Ishikawa (cell line): ENCODE data around the gene MAST4.

Experiments
- CEBPB ChIP-seq: IDR thresholded peaks from 2 replicates; pipeline ENCODE4 v1.6.1; 2012
- CREB1 ChIP-seq: IDR thresholded peaks from 2 replicates; pipeline ENCODE4 v1.6.1; 2012; ENCODE audit warnings: low read depth
- EGR1 ChIP-seq: IDR thresholded peaks from 2 replicates; pipeline ENCODE4 v1.6.1; 2012
- EP300 ChIP-seq: IDR thresholded peaks from 2 replicates; pipeline ENCODE4 v1.6.1; 2012; ENCODE audit warnings: borderline replicate concordance
- FOXM1 ChIP-seq: IDR thresholded peaks from 2 replicates; pipeline ENCODE4 v1.6.1; 2012; ENCODE audit warnings: low read depth, borderline replicate concordance
- REST ChIP-seq: IDR thresholded peaks from 2 replicates; pipeline ENCODE4 v1.6.1; 2012; ENCODE audit warnings: low read depth, mild to moderate bottlenecking
- YY1 ChIP-seq: IDR thresholded peaks from 2 replicates; pipeline ENCODE4 v1.6.1; 2012; ENCODE audit warnings: low read depth

- TF ChIP-seq REST: no peak
- TF ChIP-seq EGR1: no peak
- TF ChIP-seq EP300: no peak
- no peak for TF ChIP-seq YY1
- TF ChIP-seq FOXM1: no peak
- no peak for TF ChIP-seq CREB1
- TF ChIP-seq CEBPB: no peak
These were observed 230.1 kb downstream of the MAST4 start for GRCh38 chr5:66826263-66826662.
